HG03460 (cell line): ENCODE data around the gene OBSCN.

ENCODE experiments used
- ATAC-seq: cut with Tn5 transposase; IDR thresholded peaks from one replicate; pipeline ENCODE4 v1.9.1; 2021; ENCODE audit not compliant: unreplicated experiment

OBSCN gene

GRCh38 chr1:228408869-228409805, 201.3 kb downstream of the OBSCN start:
- ATAC-seq: no peak

GRCh38 chr1:228410015-228410414, 202.2 kb downstream of the OBSCN start:
- no peak for ATAC-seq

GRCh38 chr1:228410671-228411070, 202.8 kb downstream of the OBSCN start:
- no peak for ATAC-seq

- ATAC-seq: no peak
Observed at GRCh38 chr1:228411121-228411520, 203.3 kb downstream of the OBSCN start.

GRCh38 chr1:228411548-228412430, 203.9 kb downstream of the OBSCN start:
- no peak for ATAC-seq

- no peak for ATAC-seq
Observed at GRCh38 chr1:228413241-228414010, 205.6 kb downstream of the OBSCN start.

GRCh38 chr1:228414511-228415211, 206.8 kb downstream of the OBSCN start:
- ATAC-seq: no peak

GRCh38 chr1:228415221-228415620, 207.4 kb downstream of the OBSCN start:
- no peak for ATAC-seq

- ATAC-seq: no peak
Observed at GRCh38 chr1:228415853-228416216, 208.0 kb downstream of the OBSCN start.

GRCh38 chr1:228416217-228416933, 208.5 kb downstream of the OBSCN start, which contains the start of gene TRIM17:
TRIM17 (minus strand) TSS chr1:228416861; CDS start chr1:228415072, 1,789 bp downstream.
- ATAC-seq: no peak

- no peak for ATAC-seq
Observed at GRCh38 chr1:228417061-228417460, 209.2 kb downstream of the OBSCN start.

- ATAC-seq: no peak
Observed at GRCh38 chr1:228417483-228418203, 209.8 kb downstream of the OBSCN start.

GRCh38 chr1:228420968-228421826, 213.4 kb downstream of the OBSCN start:
- no peak for ATAC-seq

GRCh38 chr1:228423404-228424053, 215.7 kb downstream of the OBSCN start:
- ATAC-seq: no peak

- no peak for ATAC-seq
Observed at GRCh38 chr1:228424685-228425660, 217.1 kb downstream of the OBSCN start.

- ATAC-seq: no peak
Observed at GRCh38 chr1:228426518-228427175, 218.8 kb downstream of the OBSCN start.
